Tibial nerve (tissue), 3 donors: Measurements from ENCODE around the gene STPG3.

Experiments used
- CTCF ChIP-seq, 5 experiments: fragments of 200-600 bp in 3 of 5; fragments of 450-650 bp in 2 of 5; sonication (generic) in 3 of 5; IDR thresholded peaks; one replicate each; pipeline ENCODE4 v1.5.1; 2016 to 2019; ENCODE audit warnings: antibody characterized with exemption in 5 of 5, mild to moderate bottlenecking in 3 of 5, moderate library complexity in 2 of 5
- POLR2A ChIP-seq, 2 donors: fragments of 450-650 bp; IDR thresholded peaks; one replicate each; pipeline ENCODE4 v1.6.1; 2017; ENCODE audit warnings: antibody characterized with exemption in 2 of 2, mild to moderate bottlenecking in 2 of 2, moderate library complexity in 2 of 2

- no peak for TF ChIP-seq POLR2A (IDR thresholded peaks at IDR 0.05)
- no peak for TF ChIP-seq CTCF (IDR thresholded peaks at IDR 0.05)
Observed at GRCh38 chr9:137211532-137211931, 39.6 kb upstream of the STPG3 start.
